ENCODE results near the gene IFNLR1.

- TF ChIP-seq MAX (IDR thresholded peaks at IDR 0.05) (no peak), REST (IDR thresholded peaks at IDR 0.05; ENCODE audit: low read depth) (no peak), EGR1 (IDR thresholded peaks at IDR 0.05) (no peak), TCF12 (IDR thresholded peaks at IDR 0.05; ENCODE audit: low read depth) (no peak), RAD21 (IDR thresholded peaks at IDR 0.05; ENCODE audit: low read depth) (no peak), NFIC (IDR thresholded peaks at IDR 0.05) (no peak), TAF1 (IDR thresholded peaks at IDR 0.05; ENCODE audit: low read depth) (no peak), CEBPB (IDR thresholded peaks at IDR 0.05) (no peak), ZBTB7A (IDR thresholded peaks at IDR 0.05; ENCODE audit: low read depth) (no peak), EP300 (IDR thresholded peaks at IDR 0.05; ENCODE audit: borderline replicate concordance) (no peak)
These were observed 73.5 kb downstream of the IFNLR1 start for GRCh38 chr1:24113641-24114033.
